Transverse colon (tissue), 4 donors: Measurements from ENCODE around the gene HES5.

Experiments
- CTCF ChIP-seq, 5 experiments: fragments of 200-600 bp in 3 of 5; fragments of 450-650 bp in 2 of 5; sonication (generic) in 3 of 5; IDR thresholded peaks; 1 replicate in 2 of 5; 2 replicates in 3 of 5; pipeline ENCODE4 v1.5.1; 2016 to 2017; ENCODE audit warnings: antibody characterized with exemption in 5 of 5, inconsistent platforms in 3 of 5, mild to moderate bottlenecking in 2 of 5, moderate library complexity in 1 of 5
- POLR2A ChIP-seq: fragments of 450-650 bp; IDR thresholded peaks from one replicate; pipeline ENCODE4 v1.6.1; 2016; ENCODE audit warnings: antibody characterized with exemption, mild to moderate bottlenecking, moderate library complexity
- POLR2AphosphoS5 ChIP-seq, 3 donors: sonication (generic); formaldehyde crosslinking; IDR thresholded peaks; one replicate each; pipeline ENCODE4 v1.6.1; 2016; ENCODE audit warnings: antibody characterized with exemption in 3 of 3

GRCh38 chr1:2578758-2579118 lies 48.7 kb upstream of the HES5 start:
- no peak for TF ChIP-seq POLR2AphosphoS5 (IDR thresholded peaks at IDR 0.05)
- no peak for TF ChIP-seq POLR2A
- TF ChIP-seq CTCF (IDR thresholded peaks at IDR 0.05), result no peak
